C4-2B (cell line): ENCODE results near the gene PGGT1B.

Experiments used
- H3K27ac ChIP-seq: fragments of 450-650 bp; 2 replicates; pipeline ENCODE4 v1.5.1; 2017
- CTCF ChIP-seq: fragments of 450-650 bp; conservative IDR thresholded peaks from 2 replicates; pipeline ENCODE4 v1.5.1; 2017; ENCODE audit warnings: mild to moderate bottlenecking
- ZFX ChIP-seq: fragments of 450-650 bp; IDR thresholded peaks from 2 replicates; pipeline ENCODE4 v1.6.1; 2017

The PGGT1B gene

GRCh38 chr5:115231598-115231997, 31.1 kb downstream of the PGGT1B start:
- TF ChIP-seq ZFX (no peak), CTCF (no peak)
- H3K27ac ChIP-seq = no peak overlapping the region

GRCh38 chr5:115229606-115230005, 33.1 kb downstream of the PGGT1B start:
- TF ChIP-seq CTCF (no peak), ZFX (no peak)
- no peak overlapping the region for H3K27ac ChIP-seq

GRCh38 chr5:115227281-115227680, 35.4 kb downstream of the PGGT1B start:
- no peak overlapping the region for H3K27ac ChIP-seq
- TF ChIP-seq ZFX = no peak
- no peak for TF ChIP-seq CTCF

GRCh38 chr5:115214541-115214940, 48.1 kb downstream of the PGGT1B start:
- no peak overlapping the region for H3K27ac ChIP-seq
- no peak for TF ChIP-seq CTCF
- TF ChIP-seq ZFX = no peak

GRCh38 chr5:115209279-115209678, 53.4 kb downstream of the PGGT1B start:
- TF ChIP-seq CTCF = no peak
- TF ChIP-seq ZFX = no peak

GRCh38 chr5:115202952-115203351, 59.7 kb downstream of the PGGT1B start:
- H3K27ac ChIP-seq = no peak overlapping the region; the same call in 1 of the 2 replicates
- TF ChIP-seq ZFX = no peak
- TF ChIP-seq CTCF = no peak

More at GRCh38 chr5:115209279-115209678, 53.4 kb downstream of the PGGT1B start:
- H3K27ac ChIP-seq = no peak overlapping the region

- TF ChIP-seq ZFX (no peak), CTCF (no peak)
- no peak overlapping the region for H3K27ac ChIP-seq
These were observed 66.5 kb downstream of the PGGT1B start for GRCh38 chr5:115196161-115196560.

GRCh38 chr5:115194676-115195075, 68.0 kb downstream of the PGGT1B start:
- H3K27ac ChIP-seq = no peak overlapping the region
- TF ChIP-seq CTCF (no peak), ZFX (no peak)
